Natural killer cell (primary cell): ENCODE results near the gene OPHN1. TPM values are rescaled to one million over a fixed set of nuclear protein-coding genes. Genes with fewer than 3 reads are reported as not detected.
"Not testable (repeated sequence)": the region's sequence is repeated elsewhere in the genome, so short reads cannot be mapped to it uniquely, and the experiment has no call there.

Experiments used
- ATAC-seq, 3 donors: fragments of 150-1000 bp in 2 of 3; fragments of 200-7000 bp in 1 of 3; cut with Tn5 transposase; 1 replicate in 1 of 3; 2 replicates in 2 of 3; pipeline ENCODE4 v1.10.0; 2021; ENCODE audit warnings: mild to moderate bottlenecking in 2 of 3, moderate library complexity in 2 of 3
- DNase-seq, 2 donors: peaks; one replicate each; pipeline versions ENCODE4 v3.0.0 to v3.0.0-alpha.2; 2013 to 2021; ENCODE audit warnings: mixed read lengths in 1 of 2
- H3K27ac ChIP-seq: one replicate; pipeline ENCODE4 v1.5.1; 2013; ENCODE audit warnings: mild to moderate bottlenecking, low read length
- H3K27me3 ChIP-seq: one replicate; pipeline ENCODE4 v1.6.1; 2013; ENCODE audit warnings: low read length; ENCODE audit not compliant: control insufficient read depth, insufficient read depth
- H3K36me3 ChIP-seq: one replicate; pipeline ENCODE4 v1.6.1; 2013; ENCODE audit warnings: low read length; ENCODE audit not compliant: control insufficient read depth, insufficient read depth
- H3K4me1 ChIP-seq: one replicate; pipeline ENCODE4 v1.6.1; 2013; ENCODE audit warnings: low read length; ENCODE audit not compliant: control insufficient read depth, insufficient read depth
- H3K4me3 ChIP-seq: one replicate; pipeline ENCODE4 v1.5.1; 2013; ENCODE audit warnings: low read length
- H3K9me3 ChIP-seq: one replicate; pipeline ENCODE4 v1.6.1; 2013; ENCODE audit warnings: low read length; ENCODE audit not compliant: control insufficient read depth, insufficient read depth
- H3K27ac Mint-ChIP-seq, 2 donors: one replicate each; pipeline ENCODE4 v1.8.0; 2022; ENCODE audit warnings: mild to moderate bottlenecking in 2 of 2, mixed read lengths in 2 of 2, moderate library complexity in 1 of 2
- H3K27me3 Mint-ChIP-seq, 2 donors: one replicate each; pipeline ENCODE4 v1.8.0; 2022; ENCODE audit warnings: low read depth in 2 of 2, mixed read lengths in 2 of 2
- H3K36me3 Mint-ChIP-seq: one replicate; pipeline ENCODE4 v1.8.0; 2022; ENCODE audit warnings: mixed read lengths
- H3K4me1 Mint-ChIP-seq, 2 donors: one replicate each; pipeline ENCODE4 v1.8.0; 2022; ENCODE audit warnings: mixed read lengths in 2 of 2
- H3K4me3 Mint-ChIP-seq: one replicate; pipeline ENCODE4 v1.8.0; 2022; ENCODE audit warnings: mild to moderate bottlenecking, moderate library complexity, mixed read lengths
- H3K9me3 Mint-ChIP-seq, 2 donors: one replicate each; pipeline ENCODE4 v1.8.0; 2022; ENCODE audit warnings: mixed read lengths in 2 of 2
- CTCF ChIP-seq: fragments of 200-600 bp; IDR thresholded peaks from one replicate; pipeline ENCODE4 v1.8.0; 2022; ENCODE audit warnings: antibody characterized with exemption
- WGBS: methylation state at CpG from one replicate; pipeline ENCODE4 v1.1.7; 2013; ENCODE audit warnings: missing lambda C conversion rate; ENCODE audit not compliant: insufficient coverage; 5-methylcytosine and 5-hydroxymethylcytosine counted together
- intact Hi-C: fragments of 100-400 bp; cut with micrococcal nuclease; formaldehyde crosslinking; loops from one replicate; pipeline ENCODE4 v1.14.2; 2022
- total RNA-seq, 4 donors: library from RNA; stranded (reverse); fragments of 120-200 nt in 1 of 4; gene quantifications; one replicate each; pipeline versions ENCODE4 v1.2.3 to v1.2.4, GENCODE V29; 2013 to 2022

The OPHN1 gene
- total RNA-seq, 3 donors from 2014 or later (not counting 1 experiment from before 2014, with no cell fraction given), result 1.4 to 5.6 (median 3.7) TPM

- H3K27ac ChIP-seq, result no peak overlapping the region
Observed at GRCh38 chrX:68332201-68332731, 101.0 kb downstream of the OPHN1 start.

GRCh38 chrX:68326841-68327240 is 106.5 kb downstream of the OPHN1 start:
- intact Hi-C loops, H3K36me3 Mint-ChIP-seq, H3K27ac Mint-ChIP-seq, H3K27me3 Mint-ChIP-seq, DNase-seq, H3K27me3 ChIP-seq, H3K4me1 ChIP-seq, H3K4me3 ChIP-seq, H3K36me3 ChIP-seq, H3K27ac ChIP-seq, H3K4me3 Mint-ChIP-seq, ATAC-seq, H3K9me3 ChIP-seq, H3K9me3 Mint-ChIP-seq, H3K4me1 Mint-ChIP-seq: not testable (repeated sequence)
- WGBS, result 98% methylated on average over 6 of the region's 30 CpGs

More at GRCh38 chrX:68332201-68332731, 101.0 kb downstream of the OPHN1 start:
- H3K36me3 ChIP-seq, result no peaks in the 10 kb centered on the region
- H3K27ac Mint-ChIP-seq, result no peak overlapping the region
- H3K27me3 ChIP-seq, result no peaks in the 10 kb centered on the region
- DNase-seq (no peak), ATAC-seq (no peak)
- WGBS, result 85% methylated on average over 4 of the region's 4 CpGs
- H3K4me1 Mint-ChIP-seq, result no peaks in the 10 kb centered on the region
- H3K4me3 ChIP-seq, result no peak overlapping the region
- H3K36me3 Mint-ChIP-seq, result no peaks in the 10 kb centered on the region
- H3K9me3 Mint-ChIP-seq, result no peaks in the 10 kb centered on the region
- no peaks in the 10 kb centered on the region for H3K4me1 ChIP-seq
- TF ChIP-seq CTCF, result no peak
- no peaks in the 10 kb centered on the region for H3K27me3 Mint-ChIP-seq
- no peak overlapping the region for H3K4me3 Mint-ChIP-seq
- no peaks in the 10 kb centered on the region for H3K9me3 ChIP-seq
- intact Hi-C loops, result no loop called here

GRCh38 chrX:68307769-68308168 is 125.5 kb downstream of the OPHN1 start:
- H3K27me3 ChIP-seq, result no peaks in the 10 kb centered on the region
- H3K27ac Mint-ChIP-seq, result no peak overlapping the region
- no peaks in the 10 kb centered on the region for H3K36me3 ChIP-seq
- no peak overlapping the region for H3K4me3 ChIP-seq
- no peaks in the 10 kb centered on the region for H3K9me3 Mint-ChIP-seq
- H3K27me3 Mint-ChIP-seq, result peaks cover 0 to 6% of the 10 kb centered on the region in 2 donors
- no peak overlapping the region for H3K4me3 Mint-ChIP-seq
- H3K27ac ChIP-seq, result no peak overlapping the region
- no peaks in the 10 kb centered on the region for H3K9me3 ChIP-seq
- ATAC-seq, result no peak
- WGBS, result 0% methylated on average over 1 of the region's 1 CpG
- intact Hi-C loops, result no loop called here
- H3K4me1 ChIP-seq, result peaks cover 5% of the 10 kb centered on the region
- no peak for TF ChIP-seq CTCF
- peaks cover 11 to 14% of the 10 kb centered on the region in 2 donors for H3K4me1 Mint-ChIP-seq
- H3K36me3 Mint-ChIP-seq, result no peaks in the 10 kb centered on the region
- DNase-seq, result no peak

- TF ChIP-seq CTCF, result no peak
- Mint-ChIP-seq H3K27ac (peak overlapping the region; percentile 13 to 54), H3K9me3 (no peaks in the 10 kb centered on the region), H3K27me3 (peaks cover 0 to 20% of the 10 kb centered on the region in 2 donors), H3K36me3 (no peaks in the 10 kb centered on the region), H3K4me3 (peak overlapping the region; percentile 50), H3K4me1 (peaks cover 11 to 14% of the 10 kb centered on the region in 2 donors)
- DNase-seq (peak in 1 of 2 donors; percentile 8), ATAC-seq (peak; percentile 91 to 99 (median 91))
- no CpG with 5 or more reads among the region's 1 CpG for WGBS
- H3K9me3 ChIP-seq, result no peaks in the 10 kb centered on the region
- H3K27ac ChIP-seq, result peak overlapping the region; percentile 55
- no peaks in the 10 kb centered on the region for H3K27me3 ChIP-seq
- no peaks in the 10 kb centered on the region for H3K36me3 ChIP-seq
- H3K4me3 ChIP-seq, result no peak overlapping the region
- H3K4me1 ChIP-seq, result peaks cover 5% of the 10 kb centered on the region
- intact Hi-C loops, result loop anchor here (2.0 kb wide), 1 partner anchor 18 kb away; no protein-coding TSS in a partner anchor
Observed at GRCh38 chrX:68304602-68305001, 128.7 kb downstream of the OPHN1 start.
